T-cell (primary cell): ENCODE results near the gene TMEM151B. TPM values are rescaled to one million over a fixed set of nuclear protein-coding genes. Genes with fewer than 3 reads are reported as not detected.

ENCODE experiments used
- ATAC-seq, 4 experiments: fragments of 200-7000 bp in 3 of 4; fragments of 150-1000 bp in 1 of 4; cut with Tn5 transposase; replicated peaks in 1 of 4; 1 replicate in 3 of 4; 2 replicates in 1 of 4; pipeline ENCODE4 v1.10.0; 2021; ENCODE audit warnings: moderate library complexity in 3 of 4, mild to moderate bottlenecking in 2 of 4, moderate number of reproducible peaks in 1 of 4
- CTCF ChIA-PET, 2 donors: fragments of 300-600 bp; sonication (Branson Sonifier 250); formaldehyde crosslinking; loops; one replicate each; lab custom pipeline; 2022; ENCODE audit warnings: antibody characterized with exemption in 2 of 2; lab: Charles Lee
- POLR2A ChIA-PET, 2 donors: fragments of 300-600 bp; sonication (Branson Sonifier 250); formaldehyde crosslinking; loops; one replicate each; lab custom pipeline; 2022; ENCODE audit warnings: antibody characterized with exemption in 2 of 2; lab: Charles Lee
- DNase-seq, 35 experiments: peaks; one replicate each; pipeline versions ENCODE4 v3.0.0 to v3.0.0-alpha.2; 2013 to 2023
- H3K27ac ChIP-seq: one replicate; pipeline ENCODE4 v1.5.1; 2013; ENCODE audit warnings: low read length
- H3K27me3 ChIP-seq, 2 experiments: replicated peaks in 1 of 2; 1 replicate in 1 of 2; 2 replicates in 1 of 2; pipeline versions ENCODE4 v1.6.1 to v1.7.0; 2013; ENCODE audit warnings: low read length in 1 of 2, mixed read lengths in 1 of 2; ENCODE audit not compliant: control insufficient read depth in 2 of 2, insufficient read depth in 2 of 2; ENCODE audit errors: extremely low read depth in 1 of 2
- H3K36me3 ChIP-seq, 2 donors: 1 replicate in 1 of 2; 2 replicates in 1 of 2; pipeline versions ENCODE4 v1.6.1 to v1.7.0; 2013; ENCODE audit warnings: low read length in 1 of 2; ENCODE audit not compliant: control insufficient read depth in 2 of 2, insufficient read depth in 1 of 2; ENCODE audit errors: extremely low read depth in 1 of 2
- H3K4me1 ChIP-seq, 2 experiments: 1 replicate in 1 of 2; 2 replicates in 1 of 2; pipeline versions ENCODE4 v1.6.1 to v1.7.0; 2013; ENCODE audit warnings: low read length in 2 of 2, mixed read lengths in 1 of 2; ENCODE audit not compliant: insufficient read depth in 2 of 2, control insufficient read depth in 1 of 2; ENCODE audit errors: extremely low read depth in 1 of 2
- H3K4me3 ChIP-seq, 2 donors: 1 replicate in 1 of 2; 2 replicates in 1 of 2; pipeline versions ENCODE4 v1.5.1 to v1.7.0; 2013; ENCODE audit warnings: mild to moderate bottlenecking in 2 of 2, low read length in 1 of 2, moderate library complexity in 1 of 2; ENCODE audit not compliant: control insufficient read depth in 1 of 2; ENCODE audit errors: extremely low read depth in 1 of 2
- H3K9me3 ChIP-seq: 2 replicates; pipeline ENCODE4 v1.7.0; 2013
- H3K27ac Mint-ChIP-seq, 2 donors: one replicate each; pipeline ENCODE4 v1.8.0; 2020 to 2021; ENCODE audit warnings: mild to moderate bottlenecking in 2 of 2, mixed read lengths in 2 of 2
- H3K27me3 Mint-ChIP-seq, 2 donors: one replicate each; pipeline ENCODE4 v1.8.0; 2021 to 2022; ENCODE audit warnings: mixed read lengths in 2 of 2
- H3K36me3 Mint-ChIP-seq: one replicate; pipeline ENCODE4 v1.8.0; 2021; ENCODE audit warnings: mixed read lengths
- H3K4me1 Mint-ChIP-seq, 3 donors: one replicate each; pipeline ENCODE4 v1.8.0; 2020 to 2022; ENCODE audit warnings: mixed read lengths in 3 of 3, mild to moderate bottlenecking in 1 of 3
- H3K4me3 Mint-ChIP-seq, 3 donors: one replicate each; pipeline ENCODE4 v1.8.0; 2020 to 2022; ENCODE audit warnings: mild to moderate bottlenecking in 3 of 3, mixed read lengths in 3 of 3, moderate library complexity in 3 of 3
- H3K9me3 Mint-ChIP-seq, 3 donors: one replicate each; pipeline ENCODE4 v1.8.0; 2020 to 2022; ENCODE audit warnings: mixed read lengths in 3 of 3
- WGBS: methylation state at CpG from one replicate; pipeline ENCODE4 v1.1.5; 2013; ENCODE audit warnings: missing lambda C conversion rate; ENCODE audit not compliant: insufficient coverage; 5-methylcytosine and 5-hydroxymethylcytosine counted together
- total RNA-seq, 35 experiments: library from RNA in 6 of 35; stranded (reverse) in 6 of 35; fragments of 120-200 nt in 1 of 35; gene quantifications; one replicate each; pipeline versions ENCODE4 v1.2.1 to v1.2.4 and lab custom pipeline; 2013 to 2026

TMEM151B gene
- total RNA-seq, 5 donors from 2014 or later (not counting 1 experiment from before 2014, with no cell fraction given), result 0.13 to 0.18 (median 0.14) TPM; not detected in 2

GRCh38 chr6:44223319-44224028, 46.8 kb upstream of the TMEM151B start, which contains the start of gene SLC29A1:
TSS of gene SLC29A1 (plus strand) at chr6:44223595. CDS start at chr6:44227314, 3,719 bp downstream.
- ATAC-seq (peak; percentile 83 to 90 (median 87)), DNase-seq (peak; percentile 68 to 89 (median 81))
- ChIA-PET POLR2A (interaction anchor here in 1 of 2 donors (0.6 kb wide), 1 partner anchor 31 kb away, joined by 4 read pairs; no protein-coding TSS in a partner anchor), CTCF (interaction anchor here (0.5 to 2.3 kb wide), 13 partner anchors 11 to 165 kb away, joined by 3 to 15 read pairs (median 4); partner anchors contain the start of genes HSP90AB1 (in 1 of the 2) and SLC35B2 (in 1 of the 2))
- Histone ChIP-seq H3K36me3 (no peaks in the 10 kb centered on the region), H3K9me3 (no peaks in the 10 kb centered on the region), H3K4me1 (peaks cover 9 to 40% of the 10 kb centered on the region in 2 experiments), H3K4me3 (peak within 1 kb of the TSS; percentile 53 to 69), H3K27me3 (peaks cover 0 to 31% of the 10 kb centered on the region in 2 experiments), H3K27ac (no peak within 1 kb of the TSS)
- Mint-ChIP-seq H3K4me1 (peaks cover 21 to 38% (median 25%) of the 10 kb centered on the region in 3 donors), H3K36me3 (no peaks in the 10 kb centered on the region), H3K4me3 (peak within 1 kb of the TSS; percentile 75 to 88 (median 79)), H3K27ac (peak within 1 kb of the TSS; percentile 39 to 57), H3K9me3 (no peaks in the 10 kb centered on the region), H3K27me3 (peaks cover 0 to 7% of the 10 kb centered on the region in 2 donors)
- under 1% methylated on average over 47 of the region's 73 CpGs for WGBS

GRCh38 chr6:44224029-44224964, 46.0 kb upstream of the TMEM151B start:
- Histone ChIP-seq H3K4me1 (peaks cover 7 to 33% of the 10 kb centered on the region in 2 experiments), H3K27me3 (peaks cover 0 to 23% of the 10 kb centered on the region in 2 experiments), H3K27ac (no peak overlapping the region), H3K4me3 (peak overlapping the region; percentile 29 to 53), H3K36me3 (no peaks in the 10 kb centered on the region), H3K9me3 (no peaks in the 10 kb centered on the region)
- Mint-ChIP-seq H3K9me3 (no peaks in the 10 kb centered on the region), H3K27me3 (peaks cover 0 to 3% of the 10 kb centered on the region in 2 donors), H3K4me3 (peak overlapping the region; percentile 73 to 88 (median 79)), H3K36me3 (no peaks in the 10 kb centered on the region), H3K27ac (no peak overlapping the region), H3K4me1 (peaks cover 17 to 33% (median 20%) of the 10 kb centered on the region in 3 donors)
- DNase-seq (peak in 1 of 35 experiments; percentile 7), ATAC-seq (peak in 2 of 4 experiments; percentile 13 to 14)
- WGBS, result 15% methylated on average over 10 of the region's 18 CpGs
- POLR2A ChIA-PET, result interaction anchor here in 1 of 2 donors (0.6 kb wide), 2 partner anchors 14 to 31 kb away, joined by 3 to 4 read pairs; no protein-coding TSS in a partner anchor
- CTCF ChIA-PET, result interaction anchor here (0.7 to 2.3 kb wide), 12 partner anchors 10 to 89 kb away, joined by 3 to 15 read pairs (median 4); partner anchors contain the start of genes AARS2 (in 1 of the 2), HSP90AB1 (in 1 of the 2) and SLC35B2 (in 1 of the 2)

GRCh38 chr6:44224965-44225305, 45.3 kb upstream of the TMEM151B start:
- no peak for DNase-seq
- H3K27ac ChIP-seq, result no peak overlapping the region

GRCh38 chr6:44225579-44226325, 44.5 kb upstream of the TMEM151B start:
- Histone ChIP-seq H3K9me3 (no peaks in the 10 kb centered on the region), H3K36me3 (no peaks in the 10 kb centered on the region), H3K4me3 (no peak overlapping the region), H3K4me1 (peaks cover 5 to 25% of the 10 kb centered on the region in 2 experiments), H3K27me3 (peaks cover 0 to 12% of the 10 kb centered on the region in 2 experiments), H3K27ac (no peak overlapping the region)
- CTCF ChIA-PET, result no interaction called here
- DNase-seq (no peak), ATAC-seq (no peak)
- Mint-ChIP-seq H3K27me3 (peaks cover 0 to 3% of the 10 kb centered on the region in 2 donors), H3K9me3 (no peaks in the 10 kb centered on the region), H3K27ac (no peak overlapping the region), H3K4me3 (no peak overlapping the region), H3K4me1 (peaks cover 16 to 28% (median 17%) of the 10 kb centered on the region in 3 donors), H3K36me3 (no peaks in the 10 kb centered on the region)
- WGBS, result 90% methylated on average over 6 of the region's 8 CpGs
- POLR2A ChIA-PET, result no interaction called here

More at GRCh38 chr6:44224965-44225305, 45.3 kb upstream of the TMEM151B start:
- no peak overlapping the region for H3K27ac Mint-ChIP-seq
- no peaks in the 10 kb centered on the region for H3K36me3 Mint-ChIP-seq
- H3K4me1 ChIP-seq, result peaks cover 5 to 26% of the 10 kb centered on the region in 2 experiments
- H3K9me3 Mint-ChIP-seq, result no peaks in the 10 kb centered on the region
- WGBS, result 100% methylated on average over 2 of the region's 4 CpGs
- ATAC-seq, result no peak
- H3K4me3 ChIP-seq, result no peak overlapping the region
- peaks cover 17 to 30% (median 18%) of the 10 kb centered on the region in 3 donors for H3K4me1 Mint-ChIP-seq
- peaks cover 0 to 16% of the 10 kb centered on the region in 2 experiments for H3K27me3 ChIP-seq
- H3K27me3 Mint-ChIP-seq, result peaks cover 0 to 3% of the 10 kb centered on the region in 2 donors
- POLR2A ChIA-PET, result no interaction called here
- H3K4me3 Mint-ChIP-seq, result peak overlapping the region; percentile 28 to 88 (median 73)
- no peaks in the 10 kb centered on the region for H3K36me3 ChIP-seq
- no peaks in the 10 kb centered on the region for H3K9me3 ChIP-seq
- CTCF ChIA-PET, result interaction anchor here (0.5 to 2.3 kb wide), 6 partner anchors 9 to 97 kb away, joined by 3 to 15 read pairs (median 4); partner anchors contain the start of genes AARS2 (in 1 of the 2), MRPL14 (in 1 of the 2), SLC35B2 (in 1 of the 2) and TMEM63B (in 1 of the 2)

- Histone ChIP-seq H3K36me3 (no peaks in the 10 kb centered on the region), H3K27me3 (peaks cover 0 to 12% of the 10 kb centered on the region in 2 experiments), H3K9me3 (no peaks in the 10 kb centered on the region), H3K4me3 (no peak overlapping the region), H3K27ac (no peak overlapping the region), H3K4me1 (peaks cover 5 to 24% of the 10 kb centered on the region in 2 experiments)
- Mint-ChIP-seq H3K27me3 (no peaks in the 10 kb centered on the region), H3K4me3 (no peak overlapping the region), H3K36me3 (no peaks in the 10 kb centered on the region), H3K9me3 (no peaks in the 10 kb centered on the region), H3K27ac (no peak overlapping the region), H3K4me1 (peaks cover 16 to 23% (median 17%) of the 10 kb centered on the region in 3 donors)
- ATAC-seq (no peak), DNase-seq (no peak)
- WGBS, result 77% methylated on average over 6 of the region's 15 CpGs
- ChIA-PET POLR2A (interaction anchor here in 1 of 2 donors (0.6 kb wide), 1 partner anchor 9 kb away, joined by 3 read pairs; no protein-coding TSS in a partner anchor), CTCF (no interaction called here)
These were observed 43.7 kb upstream of the TMEM151B start for GRCh38 chr6:44226368-44227147.
